ENCODE data around the gene LRCH1.

LRCH1 gene

DNA sequence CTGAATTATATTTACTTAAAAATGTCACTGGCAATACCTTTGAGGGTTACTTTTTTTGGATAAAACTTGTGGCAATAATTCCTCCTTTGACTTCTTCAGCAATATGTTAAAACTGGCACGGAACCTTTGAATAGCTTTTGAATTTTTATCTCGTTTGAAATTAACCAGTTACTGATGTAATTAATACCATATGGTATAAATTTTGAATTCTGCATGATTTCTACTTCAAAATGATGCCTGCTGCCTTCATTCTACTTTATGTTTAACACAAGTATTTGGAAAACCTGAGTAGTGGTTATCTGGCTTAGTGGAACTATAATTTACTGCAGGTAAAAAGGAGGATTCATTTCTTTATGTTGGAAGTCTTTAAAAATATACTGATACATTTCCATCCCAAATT lies 85.3 kb downstream of the LRCH1 start:
- no peak for DNase-seq (ENCODE audit: low read depth in 2 of 2)

DNA sequence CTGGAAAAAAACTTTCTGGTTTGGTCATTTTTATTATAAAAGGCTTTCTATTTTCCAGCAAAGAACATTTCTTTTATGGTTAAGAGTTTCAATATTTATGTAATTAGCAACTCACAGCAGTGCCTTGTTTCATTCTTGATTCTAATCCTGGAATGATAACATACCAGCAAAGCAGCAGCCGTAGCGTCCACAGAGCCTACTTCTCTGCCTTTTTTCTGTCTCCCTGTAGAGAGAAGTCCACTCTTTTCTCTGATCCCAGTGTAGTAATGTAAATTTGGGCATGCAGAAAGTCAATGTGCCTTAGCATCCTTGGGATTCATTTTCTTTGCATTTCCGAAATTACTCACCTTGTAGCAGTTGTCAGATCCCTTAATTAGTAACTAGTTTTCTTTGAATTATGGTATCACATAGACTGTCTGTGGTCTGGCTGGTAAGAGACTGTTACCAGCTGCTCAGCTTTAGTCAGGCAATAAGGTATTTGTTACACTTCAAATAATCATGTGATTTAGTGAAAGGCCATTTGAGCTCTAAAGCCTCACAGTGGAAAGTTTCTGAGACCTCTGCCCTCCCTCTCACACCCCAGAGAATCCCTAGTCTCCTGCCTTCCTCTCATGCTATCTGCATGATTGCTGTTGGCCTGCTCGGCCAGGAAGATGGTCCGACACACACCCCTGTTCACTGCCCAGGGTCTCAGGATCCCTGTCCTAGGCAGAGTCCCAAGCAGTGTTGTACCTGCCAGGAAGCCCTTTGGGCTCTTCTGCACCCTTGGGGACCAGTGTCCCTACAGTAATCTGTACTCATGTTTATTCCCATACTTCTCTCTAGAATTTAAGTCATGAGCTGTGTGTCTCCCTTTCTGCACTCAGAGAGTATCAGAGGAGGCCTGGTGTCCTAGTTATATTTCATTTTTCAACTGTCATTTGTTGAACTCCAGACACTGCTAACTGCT lies 86.3 kb downstream of the LRCH1 start:
- DNase-seq (ENCODE audit: low read depth in 2 of 2): no peak

- DNase-seq (ENCODE audit: low read depth in 2 of 2): no peak
These were observed 87.9 kb downstream of the LRCH1 start for GRCh38 chr13:46640843-46641242.

DNA sequence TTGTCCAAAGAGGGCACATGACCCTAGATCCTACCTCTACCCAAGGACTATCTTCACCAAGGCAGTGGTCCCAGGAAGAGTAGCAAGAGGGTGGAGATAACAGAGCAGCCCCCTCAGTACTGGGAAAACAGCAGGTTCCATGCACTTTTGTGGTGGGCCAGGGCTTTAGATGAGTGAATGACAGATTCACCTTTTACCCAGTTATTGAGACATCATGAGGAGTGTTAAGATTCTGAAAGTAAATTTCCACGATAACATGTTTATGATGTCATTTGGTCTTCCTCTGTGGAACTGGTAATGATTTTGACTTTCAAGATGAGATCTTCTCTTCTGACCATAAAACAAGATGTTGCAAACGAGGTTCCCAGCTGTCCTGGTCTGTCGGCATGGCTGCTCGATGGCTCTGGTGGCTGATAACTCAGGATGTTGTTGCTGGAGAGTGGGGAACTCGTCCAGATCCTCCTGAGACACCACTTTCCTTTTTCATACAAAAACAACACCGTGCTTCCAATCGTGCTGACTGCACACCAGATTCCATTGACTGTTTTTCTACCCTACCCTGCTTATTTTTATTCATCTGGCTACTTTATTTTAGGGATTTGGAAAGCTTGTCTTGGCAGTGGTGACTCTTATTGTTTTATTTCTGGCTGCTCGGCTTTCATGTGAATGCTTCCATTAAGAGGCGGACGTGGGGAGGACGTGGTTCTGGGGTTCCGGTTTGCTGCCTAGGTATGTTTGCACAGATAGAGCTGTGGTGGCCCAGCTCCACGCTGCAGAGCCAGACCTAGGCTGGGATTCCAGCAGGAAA lies 88.5 kb downstream of the LRCH1 start:
- no peak for DNase-seq (ENCODE audit: low read depth in 2 of 2)

DNA sequence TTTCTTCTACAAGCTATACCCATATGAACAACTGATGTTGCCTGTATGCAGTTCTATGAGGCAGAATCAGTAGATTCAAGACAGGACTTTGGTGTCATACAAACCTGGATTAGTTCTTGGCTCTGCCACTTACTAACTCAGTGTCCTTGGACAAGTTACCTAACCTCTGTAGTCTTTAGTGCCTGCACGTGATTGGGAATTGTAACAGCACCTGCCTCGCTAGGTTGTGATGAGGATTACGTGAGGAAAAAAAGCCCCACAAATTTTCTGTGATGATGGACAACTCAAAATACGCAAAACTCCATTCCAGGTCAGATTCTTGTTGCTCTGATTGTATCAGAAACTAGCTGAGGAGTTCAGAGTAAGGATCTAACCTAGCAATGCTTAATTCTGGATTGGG lies 89.3 kb downstream of the LRCH1 start:
- no peak for DNase-seq (ENCODE audit: low read depth in 2 of 2)

GRCh38 chr13:46643165-46643777 lies 90.3 kb downstream of the LRCH1 start:
- no peak for DNase-seq (ENCODE audit: low read depth in 2 of 2)

- no peak for DNase-seq (ENCODE audit: low read depth in 2 of 2)
These were observed 91.8 kb downstream of the LRCH1 start for GRCh38 chr13:46644816-46645215.

DNA sequence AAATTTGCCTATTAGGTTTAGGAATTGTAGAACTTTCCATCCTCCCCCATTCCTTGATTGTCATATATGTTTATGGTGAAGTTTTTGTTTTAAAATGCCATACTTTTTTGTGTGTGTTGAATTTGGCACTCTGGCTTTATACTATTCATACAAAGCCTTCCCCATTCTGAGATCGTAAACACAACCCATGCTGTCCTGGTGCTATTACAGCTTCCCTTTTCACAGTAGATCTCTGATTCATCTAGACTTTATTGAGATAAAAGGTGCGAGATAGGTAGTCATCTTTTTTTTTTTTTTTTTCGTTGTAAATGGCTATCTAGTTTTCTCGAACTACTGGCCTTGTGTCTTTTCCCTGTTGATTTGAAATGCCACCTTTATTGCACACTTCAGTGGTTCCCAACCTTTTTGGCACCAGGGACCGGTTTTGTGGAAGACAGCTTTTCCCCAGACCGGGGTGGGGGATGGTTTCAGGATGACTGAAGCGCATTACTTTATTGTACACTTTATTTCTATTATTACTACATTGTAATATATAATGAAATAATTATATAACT lies 94.6 kb downstream of the LRCH1 start:
- DNase-seq (ENCODE audit: low read depth in 2 of 2): no peak

DNA sequence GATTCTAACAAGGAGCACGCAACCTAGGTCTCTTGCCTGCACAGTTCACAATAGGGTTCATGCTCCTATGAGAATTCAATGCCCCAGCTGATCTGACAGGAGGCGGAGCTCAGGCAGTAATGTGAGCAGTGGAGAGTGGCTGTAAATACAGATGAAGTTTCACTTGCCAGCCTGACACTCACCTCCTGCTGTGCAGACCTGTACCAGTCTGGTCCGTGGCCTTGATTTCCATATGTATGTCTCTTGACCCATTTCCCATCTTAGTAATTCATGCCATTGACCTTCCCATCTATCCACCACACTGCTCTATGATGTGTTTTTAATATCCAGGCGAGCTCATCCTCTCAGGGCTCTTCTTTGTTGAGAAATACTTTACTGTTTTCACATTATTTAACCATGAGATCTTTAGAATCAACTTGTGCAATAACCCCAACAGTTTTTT lies 95.2 kb downstream of the LRCH1 start:
- no peak for DNase-seq (ENCODE audit: low read depth in 2 of 2)

DNA sequence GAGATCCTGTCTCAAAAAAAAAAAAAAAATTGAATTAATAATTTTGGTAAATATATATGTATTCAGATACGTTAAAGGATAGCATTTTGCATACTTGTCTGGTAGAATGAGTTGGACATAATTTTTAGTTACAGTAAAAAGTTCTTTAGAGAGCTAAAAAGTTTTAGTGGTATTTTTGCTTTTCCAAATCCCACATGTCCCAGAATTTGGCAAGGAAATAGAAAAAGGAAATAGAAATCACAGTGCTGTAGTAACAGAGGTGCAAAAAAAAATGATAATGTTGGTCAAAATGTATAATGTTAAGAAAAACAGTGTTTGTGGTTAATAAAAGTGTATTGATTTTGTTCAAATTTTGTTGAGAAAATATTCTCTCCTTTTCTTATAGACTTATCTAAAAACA lies 96.8 kb downstream of the LRCH1 start:
- DNase-seq (ENCODE audit: low read depth in 2 of 2): no peak

DNA sequence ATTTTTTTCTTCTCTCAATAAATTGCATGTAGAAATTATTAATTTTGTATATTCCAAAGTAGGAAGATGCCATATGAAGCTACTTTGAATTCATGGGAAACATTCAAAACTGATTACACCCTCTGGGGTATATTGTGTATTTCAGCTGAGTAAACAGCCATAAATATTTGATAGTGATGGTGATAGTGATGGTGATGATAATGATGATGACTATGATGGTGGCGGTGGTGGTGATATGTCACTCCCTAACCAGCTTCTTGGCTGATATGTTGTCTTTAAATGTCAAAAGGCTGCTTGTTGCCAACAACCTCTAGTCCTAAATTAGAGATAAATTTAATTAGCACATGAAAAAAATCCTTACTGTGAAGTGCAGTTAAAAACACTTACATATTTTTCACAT lies 102.0 kb downstream of the LRCH1 start:
- DNase-seq (ENCODE audit: low read depth in 2 of 2): no peak

DNA sequence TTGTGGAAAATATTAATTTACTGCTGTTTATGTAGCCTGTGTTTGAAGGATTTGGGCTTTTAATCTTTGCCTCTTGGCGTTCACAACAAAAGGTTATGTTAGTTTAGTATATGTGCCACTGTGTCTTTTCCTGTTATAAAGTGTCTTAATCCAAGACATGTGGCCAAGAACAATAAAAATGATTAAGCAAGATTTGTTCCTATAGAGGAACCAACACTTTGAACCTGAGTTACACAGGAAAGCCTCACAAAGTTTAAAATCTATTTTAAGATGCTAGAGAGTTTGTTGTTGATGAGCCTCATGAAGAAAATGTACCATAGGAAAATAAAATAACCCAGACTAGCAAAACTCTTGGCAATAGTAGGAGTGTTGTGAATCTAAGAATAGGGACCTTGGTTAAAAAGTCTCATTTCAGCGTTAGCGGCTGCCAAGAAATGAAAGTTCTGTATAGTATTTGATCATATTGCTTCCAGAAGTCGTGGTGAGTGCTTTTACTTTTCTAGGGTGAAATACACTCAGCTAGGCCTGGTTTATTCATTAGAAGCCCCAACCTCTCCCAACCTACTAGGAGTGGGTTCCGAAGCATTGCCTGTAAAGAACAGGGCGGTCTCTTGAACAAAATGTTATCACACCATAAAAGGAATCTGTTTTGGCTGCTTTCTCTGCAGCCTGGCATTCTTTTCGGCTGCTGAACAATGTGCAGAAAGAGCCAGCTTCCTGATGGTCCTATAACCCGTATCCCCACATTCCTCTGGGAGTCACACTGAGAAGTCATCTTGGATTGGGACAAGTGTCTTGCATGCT lies 102.6 kb downstream of the LRCH1 start:
- DNase-seq (ENCODE audit: low read depth in 2 of 2): no peak

DNA sequence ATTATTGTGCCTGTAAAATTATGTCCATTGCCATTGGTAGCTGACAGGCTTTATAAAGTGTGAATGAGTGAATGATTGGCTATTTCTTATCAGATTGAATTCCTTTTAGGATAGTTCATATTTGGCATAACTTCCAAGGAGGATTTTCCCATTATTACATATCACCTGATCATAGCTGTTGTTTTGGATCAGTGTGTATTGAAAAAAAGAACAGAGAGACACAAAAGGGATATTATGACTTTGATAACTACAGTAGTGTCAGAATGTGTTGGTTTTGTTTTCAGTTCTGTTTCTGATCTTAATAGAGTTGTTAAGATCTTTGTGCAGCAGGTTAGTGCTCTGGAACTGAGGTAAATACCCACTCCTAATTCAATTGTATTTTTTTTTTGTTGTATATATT lies 103.8 kb downstream of the LRCH1 start:
- no peak for DNase-seq (ENCODE audit: low read depth in 2 of 2)

GRCh38 chr13:46659413-46660065 lies 106.6 kb downstream of the LRCH1 start:
- DNase-seq (ENCODE audit: low read depth in 2 of 2): no peak

DNA sequence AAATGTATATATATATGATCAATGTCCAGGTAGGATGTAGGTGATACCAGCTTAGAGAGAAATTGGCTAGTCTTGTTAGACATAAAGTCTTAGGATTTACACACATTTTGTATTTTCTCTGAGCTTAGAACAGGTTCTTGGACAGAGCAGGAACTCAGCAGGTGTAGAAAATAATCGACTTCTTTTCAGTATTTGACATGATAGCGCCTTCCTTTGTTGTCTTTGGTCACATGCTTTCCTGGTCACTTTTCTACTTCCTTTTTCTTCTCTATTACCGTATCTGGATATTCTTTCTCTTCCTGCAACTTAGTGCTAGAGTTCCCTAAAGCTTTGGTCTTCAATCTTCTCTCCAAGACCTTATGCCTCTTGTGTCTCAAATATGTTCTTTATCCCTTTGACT lies 107.4 kb downstream of the LRCH1 start:
- no peak for DNase-seq (ENCODE audit: low read depth in 2 of 2)

DNA sequence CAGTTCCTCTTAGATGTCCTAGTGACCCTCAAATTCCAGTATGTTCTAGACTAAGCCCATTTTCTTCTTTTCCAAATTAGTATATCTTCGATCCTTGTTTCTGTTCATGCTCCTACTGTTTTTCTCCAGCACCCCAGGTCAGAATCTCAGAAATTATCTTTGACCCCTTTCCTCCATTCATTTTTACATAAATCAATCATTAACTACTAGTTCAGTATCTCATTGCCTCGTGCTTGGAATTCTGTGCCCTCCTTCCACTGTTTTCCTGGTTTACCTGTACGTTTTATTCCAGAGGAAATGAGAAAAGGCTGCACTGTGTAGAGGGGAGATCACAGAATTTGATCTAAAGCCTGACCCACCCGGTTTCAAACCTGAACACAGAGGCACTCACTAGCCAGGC lies 107.9 kb downstream of the LRCH1 start:
- DNase-seq (ENCODE audit: low read depth in 2 of 2): no peak

DNA sequence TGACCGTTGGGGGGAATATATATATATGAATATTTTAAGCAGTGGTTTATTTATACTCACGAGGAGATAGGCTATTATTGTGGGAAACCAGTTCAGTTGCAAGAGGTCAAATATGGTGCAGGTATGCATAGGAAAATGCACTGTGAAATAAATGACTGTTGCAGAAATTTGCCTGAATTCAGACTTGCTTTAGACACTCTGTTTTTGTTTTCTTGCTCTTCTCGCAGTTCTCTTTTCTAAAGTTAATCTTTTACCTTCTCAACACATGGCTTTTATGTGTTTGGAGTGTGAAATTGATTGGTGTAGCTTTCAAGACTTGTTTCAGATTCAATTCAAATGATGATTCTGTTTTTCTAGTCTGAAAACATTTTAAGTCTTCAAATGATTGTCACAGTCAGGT lies 109.7 kb downstream of the LRCH1 start:
- DNase-seq (ENCODE audit: low read depth in 2 of 2): no peak

DNA sequence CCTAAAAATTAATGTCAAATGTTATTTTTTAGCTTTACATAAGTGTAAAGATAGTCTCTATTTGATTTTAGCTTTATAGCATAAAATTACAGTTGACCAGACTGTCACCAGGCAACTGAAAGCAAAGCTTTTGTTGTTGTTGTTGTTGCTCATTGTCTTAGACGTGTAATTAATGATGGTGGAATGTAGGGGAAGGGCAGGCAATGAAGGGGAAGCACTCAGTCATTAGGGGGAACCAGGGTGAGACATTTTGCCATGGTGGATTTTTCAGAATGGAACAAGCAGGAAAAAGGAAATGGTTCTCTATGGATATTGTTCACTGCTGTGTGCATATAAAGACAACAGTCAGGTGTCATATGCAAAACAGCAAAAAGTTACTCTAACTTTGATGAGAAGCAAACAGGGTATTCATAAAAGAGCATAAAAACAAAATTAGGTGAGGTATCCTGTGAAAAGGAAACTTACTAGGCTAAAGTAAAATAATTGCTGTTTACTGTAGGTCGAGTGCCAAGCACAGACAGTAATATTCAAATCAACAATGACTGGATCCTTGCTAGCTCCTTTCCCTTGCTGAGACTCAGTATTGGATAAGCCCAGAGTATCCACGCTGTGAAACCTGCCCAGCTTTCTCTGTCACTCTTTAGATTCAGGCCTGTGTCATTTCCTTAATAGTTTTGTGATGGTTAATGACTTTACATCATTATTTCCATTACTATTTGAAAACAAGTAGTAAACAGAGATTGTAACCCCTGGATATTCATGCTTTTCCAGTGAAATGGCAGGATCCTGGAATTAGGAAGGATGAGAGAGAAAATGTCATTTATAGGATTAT lies 110.5 kb downstream of the LRCH1 start:
- DNase-seq (ENCODE audit: low read depth in 2 of 2): no peak

- DNase-seq (ENCODE audit: low read depth in 2 of 2): no peak
These were observed 111.2 kb downstream of the LRCH1 start for GRCh38 chr13:46664195-46664594.

DNA sequence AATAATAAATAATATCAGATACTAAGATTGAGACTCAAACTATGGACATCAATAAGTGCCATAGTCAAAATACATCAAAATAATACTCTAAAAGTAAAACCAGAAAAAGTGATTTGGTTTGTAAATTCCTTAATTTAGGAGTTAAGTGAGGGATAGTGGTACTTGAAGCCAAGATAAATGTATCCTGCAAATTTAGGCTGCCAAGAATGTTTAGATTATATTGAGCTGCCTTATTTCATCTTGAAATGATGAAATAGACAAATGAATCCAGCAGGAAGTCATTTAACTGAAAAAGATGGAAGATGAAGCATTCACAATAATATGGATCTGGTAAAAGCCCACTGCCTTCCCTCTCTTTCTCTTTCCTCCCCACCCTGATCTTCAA lies 112.3 kb downstream of the LRCH1 start:
- DNase-seq (ENCODE audit: low read depth in 2 of 2): no peak
